Calu3 (cell line): ENCODE results near the gene CLDN6. TPM values are rescaled to one million over a fixed set of nuclear protein-coding genes. Genes with fewer than 3 reads are reported as not detected.

Experiments
- Bru-seq: library from RNA; stranded (reverse); fragments of 400-500 nt; gene quantifications from one replicate; lab custom pipeline; 2021; lab: Mats Ljungman, UMichigan
- BruChase-seq, 2 experiments: library from RNA; stranded (reverse); fragments of 400-500 nt; gene quantifications; one replicate each; lab custom pipeline; 2021; lab: Mats Ljungman, UMichigan
- BruUV-seq: library from RNA; stranded (reverse); fragments of 400-500 nt; replicated peaks from 2 replicates; lab custom pipeline; 2021; lab: Mats Ljungman, UMichigan
- CTCF ChIA-PET: fragments of 300-600 bp; sonication (Branson Sonifier 250); formaldehyde crosslinking; loops from one replicate; lab custom pipeline; 2022; ENCODE audit warnings: antibody characterized with exemption; lab: Charles Lee
- DNase-seq: peaks from one replicate; pipeline ENCODE4 v3.0.0; 2022
- H3K27ac Mint-ChIP-seq: one replicate; pipeline ENCODE4 v1.8.0; 2022; ENCODE audit warnings: mixed read lengths; ENCODE audit not compliant: unreplicated experiment
- H3K27me3 Mint-ChIP-seq: one replicate; pipeline ENCODE4 v1.8.0; 2022; ENCODE audit warnings: mixed read lengths; ENCODE audit not compliant: unreplicated experiment
- H3K36me3 Mint-ChIP-seq: one replicate; pipeline ENCODE4 v1.8.0; 2022; ENCODE audit warnings: mild to moderate bottlenecking, moderate library complexity, mixed read lengths; ENCODE audit not compliant: insufficient read depth, unreplicated experiment
- H3K4me1 Mint-ChIP-seq: one replicate; pipeline ENCODE4 v1.8.0; 2022; ENCODE audit warnings: mild to moderate bottlenecking, low read depth, mixed read lengths; ENCODE audit not compliant: unreplicated experiment
- H3K4me3 Mint-ChIP-seq: one replicate; pipeline ENCODE4 v1.8.0; 2022; ENCODE audit warnings: mild to moderate bottlenecking, low read depth, moderate library complexity, mixed read lengths; ENCODE audit not compliant: unreplicated experiment
- H3K9me3 Mint-ChIP-seq: one replicate; pipeline ENCODE4 v1.8.0; 2022; ENCODE audit warnings: low read depth, mixed read lengths; ENCODE audit not compliant: unreplicated experiment
- CTCF ChIP-seq: fragments of 200-600 bp; IDR thresholded peaks from one replicate; pipeline ENCODE4 v1.8.0; 2022; ENCODE audit warnings: antibody characterized with exemption; ENCODE audit not compliant: unreplicated experiment
- intact Hi-C: fragments of 100-400 bp; cut with micrococcal nuclease; formaldehyde crosslinking; loops from one replicate; pipeline ENCODE4 v1.10.0; 2022; ENCODE audit not compliant: unreplicated experiment
- long read RNA-seq: library from polyadenylated mRNA; stranded (forward); transcript quantifications from one replicate; pipeline ENCODE4 v2.0.0, GENCODE V29; 2022
- total RNA-seq: library from RNA; stranded (reverse); gene quantifications from 2 replicates; pipeline ENCODE4 v1.2.3, GENCODE V29; 2022

CLDN6 gene
- 1.2 and 2.1 TPM in 2 replicates for total RNA-seq
- Bru-seq, nascent RNA, result percentile 31 among the genes with signal in this experiment
- BruChase-seq, experiment 1, labeled RNA remaining after a 6-hour chase, result percentile 45 among the genes with signal in this experiment
- BruChase-seq, experiment 2, labeled RNA remaining after a 2-hour chase, result percentile 36 among the genes with signal in this experiment
- long read RNA-seq, transcript CLDN6-201 (2 exons, 1,369 nt), result major isoform, 5 of 6 reads
- long read RNA-seq, partial matches to known transcripts, result 0 of 6 reads
- long read RNA-seq, other reads (novel, unspliced or antisense), result 1 of 6 reads

- Mint-ChIP-seq H3K36me3 (peaks cover 57% of the 10 kb centered on the region), H3K4me1 (peaks cover 43% of the 10 kb centered on the region), H3K27me3 (no peaks in the 10 kb centered on the region), H3K4me3 (peak within 1 kb of the TSS; percentile 61), H3K9me3 (no peaks in the 10 kb centered on the region), H3K27ac (no peak within 1 kb of the TSS)
- no TSS peak for BruUV-seq
- intact Hi-C loops, result no loop called here
- peak; percentile 45 for TF ChIP-seq CTCF
- CTCF ChIA-PET, result interaction anchor here (0.7 to 7.8 kb wide), 2 partner anchors 11 to 32 kb away, joined by 6 to 126 read pairs; no protein-coding TSS in a partner anchor
- DNase-seq, result peak; percentile 63
Measured at GRCh38 chr16:3017794-3018506, at the start of gene CLDN6. Gene CLDN6, minus strand, starts transcription at chr16:3018183. Its CDS starts 2,162 bp downstream, at chr16:3016021.

- Mint-ChIP-seq H3K4me3 (peak overlapping the region; percentile 72), H3K27me3 (peaks cover 4% of the 10 kb centered on the region)
Measured at GRCh38 chr16:3066440-3066748, 48.4 kb upstream of the CLDN6 start.

GRCh38 chr16:3065742-3066439, 47.9 kb upstream of the CLDN6 start:
- Mint-ChIP-seq H3K4me3 (peak overlapping the region; percentile 72), H3K9me3 (peaks cover 2% of the 10 kb centered on the region), H3K4me1 (peaks cover 22% of the 10 kb centered on the region), H3K27me3 (no peaks in the 10 kb centered on the region), H3K27ac (peak overlapping the region; percentile 77), H3K36me3 (peaks cover 16% of the 10 kb centered on the region)
- intact Hi-C loops, result loop anchor here (2.0 kb wide), 1 partner anchor 41 kb away; no protein-coding TSS in a partner anchor
- CTCF ChIA-PET, result interaction anchor here (1.2 to 1.3 kb wide), 2 partner anchors 12 to 34 kb away, joined by 4 read pairs; no protein-coding TSS in a partner anchor
- no peak for TF ChIP-seq CTCF
- TSS peak; percentile 53 for BruUV-seq
- DNase-seq, result no peak

More at GRCh38 chr16:3066440-3066748, 48.4 kb upstream of the CLDN6 start:
- no peak for DNase-seq
- CTCF ChIA-PET, result interaction anchor here (1.2 kb wide), 1 partner anchor 35 kb away, joined by 4 read pairs; no protein-coding TSS in a partner anchor
- Mint-ChIP-seq H3K27ac (peak overlapping the region; percentile 77), H3K4me1 (peaks cover 22% of the 10 kb centered on the region), H3K9me3 (peaks cover 2% of the 10 kb centered on the region), H3K36me3 (peaks cover 16% of the 10 kb centered on the region)
- no TSS peak for BruUV-seq
- intact Hi-C loops, result no loop called here
- TF ChIP-seq CTCF, result no peak
